Prostate gland (tissue), 2 donors: ENCODE results near the gene SERPINB1. TPM values are rescaled to one million over a fixed set of nuclear protein-coding genes. Genes with fewer than 3 reads are reported as not detected.

Source experiments
- DNase-seq: peaks from one replicate; pipeline ENCODE4 v3.0.0-alpha.2; 2019; ENCODE audit warnings: low spot score
- H3K27ac ChIP-seq, 2 donors: fragments of 200-600 bp; sonication (generic); 2 replicates each; pipeline ENCODE4 v1.5.1; 2017 to 2019
- H3K27me3 ChIP-seq: fragments of 200-600 bp; sonication (generic); replicated peaks from 2 replicates; pipeline ENCODE4 v1.5.1; 2019; ENCODE audit not compliant: insufficient read depth
- H3K36me3 ChIP-seq, 2 donors: fragments of 200-600 bp; sonication (generic); 1 replicate in 1 of 2; 2 replicates in 1 of 2; pipeline versions ENCODE4 v1.5.1 to v1.8.1; 2017 to 2019
- H3K4me1 ChIP-seq: fragments of 200-600 bp; sonication (generic); replicated peaks from 2 replicates; pipeline ENCODE4 v1.5.1; 2019
- H3K4me3 ChIP-seq, 2 donors: fragments of 200-600 bp; sonication (generic); 2 replicates each; pipeline ENCODE4 v1.5.1; 2017 to 2019
- H3K9me3 ChIP-seq: fragments of 200-600 bp; sonication (generic); 2 replicates; pipeline ENCODE4 v1.5.1; 2017
- CTCF ChIP-seq, 4 experiments: fragments of 200-600 bp in 2 of 4; fragments of 450-650 bp in 2 of 4; sonication (generic) in 2 of 4; IDR thresholded peaks; 1 replicate in 3 of 4; 2 replicates in 1 of 4; pipeline ENCODE4 v1.5.1; 2016 to 2019; ENCODE audit warnings: antibody characterized with exemption in 4 of 4, mild to moderate bottlenecking in 2 of 4, moderate library complexity in 2 of 4
- POLR2A ChIP-seq: fragments of 450-650 bp; IDR thresholded peaks from one replicate; pipeline ENCODE4 v1.6.1; 2016; ENCODE audit warnings: antibody characterized with exemption, mild to moderate bottlenecking
- POLR2AphosphoS5 ChIP-seq: sonication (generic); formaldehyde crosslinking; IDR thresholded peaks from one replicate; pipeline ENCODE4 v1.6.1; 2017; ENCODE audit warnings: antibody characterized with exemption
- WGBS: methylation state at CpG from one replicate; pipeline ENCODE4 v1.1.5; 2018; 5-methylcytosine and 5-hydroxymethylcytosine counted together
- intact Hi-C: fragments of 100-400 bp; cut with DNase I; formaldehyde crosslinking; loops from one replicate; pipeline ENCODE4 v1.14.2; 2022
- total RNA-seq, 2 donors: library from RNA; depleted of rRNA; stranded (reverse); fragments of >200 nt; gene quantifications; one replicate each; pipeline ENCODE4 v1.1.0, GENCODE V29; 2016

The SERPINB1 gene
- 10 to 100 TPM; 27.5 to 31.1 TPM for total RNA-seq

GRCh38 chr6:2841264-2842138, at the start of gene SERPINB1:
Gene SERPINB1 (minus strand): TSS chr6:2841863. CDS start chr6:2840586, 1,277 bp downstream.
- intact Hi-C loops: loop anchor here (2.0 to 10.0 kb wide), 2 partner anchors 49 to 213 kb away; no protein-coding TSS in a partner anchor
- Histone ChIP-seq H3K9me3 (no peaks in the 10 kb centered on the region), H3K27me3 (no peaks in the 10 kb centered on the region), H3K36me3 (no peaks in the 10 kb centered on the region), H3K27ac (peak within 1 kb of the TSS; percentile 82 to 85), H3K4me1 (peaks cover 7% of the 10 kb centered on the region), H3K4me3 (peak within 1 kb of the TSS; percentile 36 to 41)
- peak; percentile 63 for DNase-seq
- 2% methylated on average over 49 of the region's 67 CpGs for WGBS
- TF ChIP-seq POLR2AphosphoS5 (peak; percentile 65), POLR2A (peak; percentile 60), CTCF (IDR thresholded peaks at IDR 0.05) (no peak)

DNA sequence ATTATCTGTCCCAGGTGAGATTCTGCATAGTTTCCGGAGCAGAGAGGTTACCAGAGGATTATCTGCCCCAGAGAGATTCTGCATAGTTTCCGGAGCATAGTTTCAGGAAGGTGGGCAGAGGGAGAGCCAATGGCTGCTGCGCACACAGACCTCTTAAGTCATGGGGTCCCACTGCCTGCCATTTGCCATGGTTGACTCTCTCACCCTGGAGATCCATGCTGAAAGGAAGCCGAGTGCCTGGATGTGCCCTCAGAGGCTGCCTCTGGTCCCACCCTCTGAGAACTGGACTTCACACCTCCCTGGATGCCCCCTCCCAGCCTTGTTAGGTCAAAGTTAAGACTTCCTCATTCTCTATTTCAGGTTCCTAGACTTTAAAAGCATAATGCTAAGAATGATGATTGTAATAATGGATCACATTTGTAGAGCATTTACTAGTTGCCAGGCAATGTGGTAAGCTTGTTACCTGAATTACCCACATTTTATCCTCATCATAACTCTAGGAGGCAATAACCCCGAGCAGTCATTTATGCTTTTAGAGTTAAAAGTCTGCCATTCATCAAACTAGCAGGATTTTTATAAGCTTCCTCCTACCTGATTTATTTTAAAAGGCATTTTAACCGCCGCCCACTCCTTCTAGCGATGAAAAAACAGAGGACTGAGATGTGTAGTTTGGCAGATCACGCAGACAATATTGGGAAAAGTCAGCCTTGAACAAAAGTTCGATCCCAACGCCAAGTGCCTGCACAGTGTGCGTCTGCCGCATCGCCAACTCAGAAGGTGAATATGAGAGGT, 49.5 kb upstream of the SERPINB1 start:
- no peak overlapping the region for H3K4me3 ChIP-seq
- H3K27ac ChIP-seq: no peak overlapping the region
- intact Hi-C loops: no loop called here
- TF ChIP-seq POLR2AphosphoS5 (no peak), CTCF (IDR thresholded peaks at IDR 0.05) (no peak), POLR2A (no peak)
- no peak for DNase-seq
- H3K36me3 ChIP-seq: peaks cover 0 to 15% of the 10 kb centered on the region in 2 donors
- H3K27me3 ChIP-seq: no peaks in the 10 kb centered on the region
- H3K9me3 ChIP-seq: no peaks in the 10 kb centered on the region
- WGBS: 46% methylated on average over 14 of the region's 14 CpGs
- no peaks in the 10 kb centered on the region for H3K4me1 ChIP-seq

DNA sequence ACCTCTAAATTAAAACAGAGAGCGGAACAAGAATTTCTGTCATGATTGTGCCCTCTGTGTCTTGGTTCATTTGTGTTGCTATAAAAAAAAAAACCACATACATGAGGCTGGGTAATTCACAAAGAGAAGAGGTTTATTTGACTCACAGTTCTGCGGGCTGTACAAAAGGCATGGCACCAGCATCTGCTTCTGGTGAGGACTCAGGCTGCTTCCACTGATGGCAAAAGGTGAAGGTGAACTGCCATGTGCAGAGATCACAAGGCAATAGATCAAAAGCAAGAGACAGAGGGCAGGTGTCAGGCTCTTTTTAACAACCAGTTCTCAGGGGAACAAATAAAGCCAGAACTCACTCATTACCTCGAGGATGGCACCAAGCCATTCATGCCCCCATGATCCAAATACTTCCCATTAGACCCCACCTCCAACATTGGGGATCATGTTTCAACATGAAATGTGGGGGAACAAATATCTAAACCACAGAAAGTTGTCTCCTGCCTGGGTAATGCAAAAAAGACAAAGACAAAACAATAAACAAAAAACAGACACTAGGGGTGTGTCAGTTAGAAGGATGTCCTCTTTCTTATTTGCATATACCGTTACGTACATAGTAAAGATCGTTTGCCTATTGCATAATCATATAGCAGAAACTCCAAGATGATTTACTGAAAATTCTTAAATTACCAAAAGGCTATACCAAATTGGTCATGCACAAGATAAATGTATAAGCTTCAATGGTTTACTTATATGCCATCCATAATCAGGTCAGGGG, 44.5 kb upstream of the SERPINB1 start:
- WGBS: 36% methylated on average over 6 of the region's 6 CpGs
- no peaks in the 10 kb centered on the region for H3K9me3 ChIP-seq
- peaks cover 0 to 8% of the 10 kb centered on the region in 2 donors for H3K36me3 ChIP-seq
- H3K27me3 ChIP-seq: no peaks in the 10 kb centered on the region
- no peak overlapping the region for H3K27ac ChIP-seq
- TF ChIP-seq POLR2AphosphoS5 (no peak), CTCF (IDR thresholded peaks at IDR 0.05) (no peak), POLR2A (no peak)
- H3K4me1 ChIP-seq: no peaks in the 10 kb centered on the region
- no peak overlapping the region for H3K4me3 ChIP-seq
- intact Hi-C loops: no loop called here
- no peak for DNase-seq

- intact Hi-C loops: no loop called here
- H3K27ac ChIP-seq: no peak overlapping the region
Measured at GRCh38 chr6:2884804-2885203, 43.1 kb upstream of the SERPINB1 start.

More at GRCh38 chr6:2884804-2885203, 43.1 kb upstream of the SERPINB1 start:
- no peak for TF ChIP-seq CTCF (IDR thresholded peaks at IDR 0.05)
- TF ChIP-seq POLR2A: no peak
- TF ChIP-seq POLR2AphosphoS5: no peak
- no peak for DNase-seq
- Histone ChIP-seq H3K4me3 (no peak overlapping the region), H3K4me1 (no peaks in the 10 kb centered on the region), H3K36me3 (no peaks in the 10 kb centered on the region), H3K27me3 (no peaks in the 10 kb centered on the region), H3K9me3 (no peaks in the 10 kb centered on the region)
- WGBS: 99% methylated on average over 3 of the region's 3 CpGs
